Right lobe of liver (tissue), 6 donors: ENCODE results near the gene SETDB1. TPM values are rescaled to one million over a fixed set of nuclear protein-coding genes. Genes with fewer than 3 reads are reported as not detected.
A peak's percentile ranks its signal among the peaks of the same experiment; 100 is the strongest.

ENCODE experiments used
- ATAC-seq, 4 donors: fragments of 200-7000 bp; cut with Tn5 transposase; one replicate each; pipeline ENCODE4 v1.9.1; 2020; ENCODE audit warnings: mild to moderate bottlenecking in 4 of 4, moderate library complexity in 4 of 4
- DNase-seq, 3 donors: peaks; one replicate each; pipeline ENCODE4 v3.0.0-alpha.2; 2020
- H3K27ac ChIP-seq, 3 donors: fragments of 200-600 bp; one replicate each; pipeline ENCODE4 v1.8.0; 2022
- H3K27me3 ChIP-seq, 2 donors: fragments of 200-600 bp; one replicate each; pipeline ENCODE4 v1.8.0; 2022
- H3K36me3 ChIP-seq, 4 donors: fragments of 200-600 bp; sonication (generic) in 1 of 4; one replicate each; pipeline versions ENCODE4 v1.5.1 to v1.8.0; 2017 to 2022; ENCODE audit warnings: control low read depth in 1 of 4
- H3K4me1 ChIP-seq, 4 donors: fragments of 200-600 bp; sonication (generic) in 1 of 4; one replicate each; pipeline versions ENCODE4 v1.5.1 to v1.8.0; 2017 to 2022; ENCODE audit warnings: control low read depth in 1 of 4
- H3K4me3 ChIP-seq, 3 donors: fragments of 200-600 bp; one replicate each; pipeline ENCODE4 v1.8.0; 2022
- H3K9me3 ChIP-seq, 4 donors: fragments of 200-600 bp; sonication (generic) in 1 of 4; one replicate each; pipeline versions ENCODE4 v1.5.1 to v1.8.0; 2017 to 2022; ENCODE audit warnings: control low read depth in 1 of 4
- CTCF ChIP-seq, 4 donors: fragments of 200-600 bp in 3 of 4; fragments of 450-650 bp in 1 of 4; IDR thresholded peaks; one replicate each; pipeline versions ENCODE4 v1.5.1 to v1.8.0; 2016 to 2022; ENCODE audit warnings: antibody characterized with exemption in 4 of 4, mild to moderate bottlenecking in 2 of 4
- POLR2A ChIP-seq: fragments of 450-650 bp; IDR thresholded peaks from one replicate; pipeline ENCODE4 v1.6.1; 2017; ENCODE audit warnings: antibody characterized with exemption, mild to moderate bottlenecking
- WGBS: methylation state at CpG from one replicate; pipeline ENCODE4 v1.1.6; 2018; ENCODE audit warnings: low coverage, low lambda C conversion rate; ENCODE audit not compliant: insufficient coverage; ENCODE audit errors: missing lambda C conversion rate; 5-methylcytosine and 5-hydroxymethylcytosine counted together
- intact Hi-C, 2 donors: fragments of 100-400 bp; cut with DNase I; formaldehyde crosslinking; loops; one replicate each; pipeline versions ENCODE4 v1.11.2 to v1.14.1; 2022
- total RNA-seq, 6 experiments: library from RNA; depleted of rRNA in 2 of 6; stranded (reverse); fragments of >200 nt in 2 of 6; fragmentation: NEBNext Ultra II Directional in 3 of 6; extraction: Animal tissue kit (Norgen Biotek cat#: 25700) in 3 of 6; gene quantifications; one replicate each; pipeline versions ENCODE4 v1.1.0 to v1.2.4, GENCODE V29; 2016 to 2023
- donor health status: DM: no; HTN: yes; CAD: no.
- donor health status: DM: no; HTN: no; CAD: no.
- donor health status: DM: no; HTN: no; CAD: no.
- donor health status: DM: no; HTN: yes; CAD: no.
- donor health status: DM: no; HTN: yes; CAD: no.

SETDB1 gene
- total RNA-seq, 6 experiments from 2014 or later: 10.4 to 17.8 (median 12.9) TPM

DNA sequence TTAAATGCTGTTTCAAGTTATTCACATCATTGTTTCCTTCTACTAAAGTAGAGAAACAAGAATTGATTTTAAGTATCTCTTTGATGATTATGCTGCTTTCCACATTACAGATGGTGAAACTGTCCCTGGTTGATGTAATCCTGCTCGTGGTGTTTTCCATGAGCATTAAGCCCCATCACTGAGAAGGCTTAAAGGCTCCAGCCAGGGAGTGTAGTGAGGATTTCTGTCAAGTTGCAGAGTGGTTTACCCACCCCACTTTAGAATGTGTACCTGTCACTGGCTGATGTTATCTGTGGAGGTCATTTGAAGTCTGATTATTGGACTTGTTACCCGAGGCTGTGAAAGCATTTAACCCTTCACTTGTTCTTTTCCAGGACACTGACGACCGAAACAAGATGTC, 35.6 kb downstream of the SETDB1 start:
- WGBS: 43% methylated on average over 4 of the region's 4 CpGs
- intact Hi-C loops: no loop called here

DNA sequence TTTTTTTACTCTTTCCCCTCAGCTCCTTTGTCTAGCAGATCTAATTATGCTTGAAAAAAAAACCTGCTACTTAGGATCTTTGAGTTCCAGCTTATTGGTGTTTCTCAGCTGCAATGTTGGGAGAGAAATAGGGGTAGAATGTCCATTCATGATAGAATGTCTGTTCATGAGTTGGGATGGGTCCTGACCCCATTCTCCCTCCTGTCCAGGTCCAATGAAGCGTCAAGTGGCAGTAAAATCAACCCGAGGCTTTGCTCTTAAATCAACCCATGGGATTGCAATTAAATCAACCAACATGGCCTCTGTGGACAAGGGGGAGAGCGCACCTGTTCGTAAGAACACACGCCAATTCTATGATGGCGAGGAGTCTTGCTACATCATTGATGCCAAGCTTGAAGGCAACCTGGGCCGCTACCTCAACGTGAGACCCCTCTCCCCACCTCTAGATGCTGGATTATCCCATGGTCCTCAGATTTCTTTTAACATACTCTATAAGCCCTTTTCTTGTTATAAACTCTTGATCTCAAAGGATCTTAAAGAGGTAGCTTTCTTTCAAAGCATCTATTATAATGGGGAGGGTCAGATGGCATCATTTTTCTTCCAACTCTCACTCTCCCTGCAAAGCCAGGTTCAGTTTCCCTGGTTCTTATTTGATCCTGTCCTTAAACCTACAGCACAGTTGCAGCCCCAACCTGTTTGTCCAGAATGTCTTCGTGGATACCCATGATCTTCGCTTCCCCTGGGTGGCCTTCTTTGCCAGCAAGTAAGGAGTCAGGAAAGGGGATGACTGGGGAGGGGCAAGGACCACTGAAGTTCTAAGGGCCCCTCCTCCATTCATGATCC, 37.4 kb downstream of the SETDB1 start:
- no peaks in the 10 kb centered on the region for H3K27me3 ChIP-seq
- ATAC-seq: no peak
- no peak overlapping the region for H3K4me3 ChIP-seq
- TF ChIP-seq CTCF (IDR thresholded peaks at IDR 0.05) (no peak), POLR2A (no peak)
- H3K4me1 ChIP-seq: peaks cover 0 to 19% (median 0%) of the 10 kb centered on the region in 4 donors
- H3K36me3 ChIP-seq: peaks cover 19 to 97% (median 48%) of the 10 kb centered on the region in 4 donors
- intact Hi-C loops: no loop called here
- peak in 1 of 3 donors; percentile 7 for DNase-seq
- H3K27ac ChIP-seq: no peak overlapping the region
- no peaks in the 10 kb centered on the region for H3K9me3 ChIP-seq
- WGBS: 90% methylated on average over 8 of the region's 10 CpGs

More for the DNA sequence above, 35.6 kb downstream of the SETDB1 start:
- H3K27me3 ChIP-seq: no peaks in the 10 kb centered on the region
- no peak overlapping the region for H3K27ac ChIP-seq
- peaks cover 0 to 8% (median 0%) of the 10 kb centered on the region in 4 donors for H3K4me1 ChIP-seq
- TF ChIP-seq CTCF (IDR thresholded peaks at IDR 0.05) (no peak), POLR2A (no peak)
- DNase-seq: no peak
- H3K4me3 ChIP-seq: no peak overlapping the region
- peaks cover 10 to 88% (median 36%) of the 10 kb centered on the region in 4 donors for H3K36me3 ChIP-seq
- no peaks in the 10 kb centered on the region for H3K9me3 ChIP-seq
- peak; percentile 36 to 53 (median 38) for ATAC-seq

DNA sequence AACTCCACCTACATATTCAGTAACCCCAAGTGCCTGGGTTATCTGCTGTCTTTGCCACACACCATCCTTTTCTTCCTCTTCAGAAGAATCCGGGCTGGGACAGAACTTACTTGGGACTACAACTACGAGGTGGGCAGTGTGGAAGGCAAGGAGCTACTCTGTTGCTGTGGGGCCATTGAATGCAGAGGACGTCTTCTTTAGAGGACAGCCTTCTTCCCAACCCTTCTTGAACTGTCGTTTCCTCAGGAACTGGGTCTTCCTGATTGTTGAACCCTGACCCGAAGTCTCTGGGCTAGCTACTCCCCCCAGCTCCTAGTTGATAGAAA, 38.0 kb downstream of the SETDB1 start:
- no peaks in the 10 kb centered on the region for H3K9me3 ChIP-seq
- H3K4me3 ChIP-seq: no peak overlapping the region
- no peaks in the 10 kb centered on the region for H3K27me3 ChIP-seq
- intact Hi-C loops: no loop called here
- peaks cover 0 to 25% (median 2%) of the 10 kb centered on the region in 4 donors for H3K4me1 ChIP-seq
- 50% methylated on average over 1 of the region's 5 CpGs for WGBS
- ATAC-seq (peak in 1 of 4 donors; percentile 15), DNase-seq (peak in 1 of 3 donors; percentile 8)
- H3K27ac ChIP-seq: no peak overlapping the region
- TF ChIP-seq POLR2A (no peak), CTCF (IDR thresholded peaks at IDR 0.05) (no peak)
- H3K36me3 ChIP-seq: peaks cover 19 to 98% (median 50%) of the 10 kb centered on the region in 4 donors

DNA sequence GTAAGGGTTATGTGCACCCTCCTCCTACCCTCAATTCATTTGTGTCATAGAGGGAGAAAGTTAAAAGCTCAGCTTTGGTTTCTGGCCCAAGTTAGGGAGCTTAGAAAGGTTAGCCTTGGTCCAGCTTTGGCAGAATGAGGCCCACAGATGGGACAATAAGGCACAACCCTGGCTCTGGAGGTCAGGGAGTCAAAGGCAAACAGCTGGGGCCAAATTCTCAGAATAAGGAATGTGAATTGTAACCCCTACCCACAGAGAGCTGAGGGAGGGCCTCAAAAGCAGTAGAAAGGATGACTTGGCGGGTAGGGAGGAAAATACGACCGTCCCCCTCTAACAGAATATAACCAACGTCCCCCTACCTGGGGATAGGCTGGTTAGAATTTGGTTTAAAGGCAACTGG, 39.4 kb downstream of the SETDB1 start:
- Histone ChIP-seq H3K9me3 (no peaks in the 10 kb centered on the region), H3K27ac (no peak overlapping the region), H3K27me3 (no peaks in the 10 kb centered on the region), H3K4me1 (peaks cover 0 to 39% (median 9%) of the 10 kb centered on the region in 4 donors), H3K4me3 (no peak overlapping the region), H3K36me3 (peaks cover 19 to 84% (median 44%) of the 10 kb centered on the region in 4 donors)
- WGBS: 82% methylated on average over 4 of the region's 4 CpGs
- intact Hi-C loops: no loop called here
- TF ChIP-seq POLR2A (no peak), CTCF (IDR thresholded peaks at IDR 0.05) (no peak)
- ATAC-seq (no peak), DNase-seq (peak in 1 of 3 donors; percentile 5)
